HepG2 (cell line): ENCODE data around the gene IL2RA. TPM values are rescaled to one million over a fixed set of nuclear protein-coding genes. Genes with fewer than 3 reads are reported as not detected.

Source experiments
- ATAC-seq: fragments of 200-7000 bp; cut with Tn5 transposase; 3 replicates; pipeline ENCODE4 v1.9.1; 2020; ENCODE audit warnings: mild to moderate bottlenecking, moderate library complexity
- BruUV-seq: library from RNA; stranded (reverse); fragments of 400-500 nt; replicated peaks from 2 replicates; lab custom pipeline; 2021; lab: Mats Ljungman, UMichigan
- CTCF ChIA-PET: fragments of 300-600 bp; formaldehyde crosslinking; extraction: SDS; loops from one replicate; lab custom pipeline; 2021; ENCODE audit warnings: low total read pairs, inconsistent platforms, low intra/inter-chr PET ratio; lab: Yijun Ruan, JAX
- POLR2A ChIA-PET: fragments of 350-600 bp; sonication (Branson Sonifier 250); formaldehyde crosslinking; loops from one replicate; lab custom pipeline; 2020; ENCODE audit warnings: antibody characterized with exemption, inconsistent platforms; lab: Yijun Ruan, JAX
- DNase-seq: peaks from one replicate; pipeline ENCODE4 v3.0.0-alpha.2; 2015; ENCODE audit warnings: low spot score
- FAIRE-seq: peaks from 3 replicates; lab custom pipeline; 2011; peaks lifted over from hg19 to GRCh38; lab: Jason Lieb, UNC
- H2AFZ ChIP-seq: one replicate; pipeline ENCODE4 v1.6.1; 2011; ENCODE audit warnings: low read length, inconsistent platforms
- H3K27ac ChIP-seq: fragments of 300-600 bp; 3 replicates; pipeline ENCODE4 v1.8.0; 2011; ENCODE audit warnings: mixed run types, mild to moderate bottlenecking, mixed read lengths, low read length, inconsistent platforms; ENCODE audit not compliant: insufficient read depth; ENCODE audit errors: extremely low read length
- H3K27me3 ChIP-seq, 2 experiments: fragments of 200-600 bp in 1 of 2; 2 replicates in 1 of 2; 3 replicates in 1 of 2; pipeline versions ENCODE4 v1.6.0 to v1.8.0; 2011; ENCODE audit warnings: low read length in 2 of 2, mild to moderate bottlenecking in 2 of 2, moderate library complexity in 2 of 2, inconsistent platforms in 1 of 2; ENCODE audit not compliant: insufficient read depth in 2 of 2, control insufficient read depth in 1 of 2
- H3K36me3 ChIP-seq, 2 experiments: fragments of 200-600 bp in 1 of 2; replicated peaks in 1 of 2; 2 replicates in 1 of 2; 3 replicates in 1 of 2; pipeline versions ENCODE4 v1.5.1 to v1.8.0; 2011; ENCODE audit warnings: low read length in 2 of 2, inconsistent platforms in 1 of 2; ENCODE audit not compliant: insufficient read depth in 2 of 2, control insufficient read depth in 1 of 2
- H3K4me1 ChIP-seq: 2 replicates; pipeline ENCODE4 v1.5.1; 2012; ENCODE audit warnings: low read length, inconsistent platforms; ENCODE audit not compliant: insufficient read depth
- H3K4me2 ChIP-seq: 2 replicates; pipeline ENCODE4 v1.6.0; 2011; ENCODE audit warnings: low read depth, low read length, inconsistent platforms
- H3K4me3 ChIP-seq, 3 experiments: fragments of 200-600 bp in 1 of 3; sonication (generic), shearing (Covaris generic) in 1 of 3; replicated peaks in 1 of 3; 2 replicates each; pipeline ENCODE4 v1.5.1; 2011 to 2016; ENCODE audit warnings: low read length in 3 of 3, inconsistent platforms in 2 of 3, low read depth in 2 of 3, mild to moderate bottlenecking in 2 of 3, control low read depth in 1 of 3, mixed read lengths in 1 of 3; ENCODE audit not compliant: insufficient read depth in 1 of 3
- H3K79me2 ChIP-seq: one replicate; pipeline ENCODE4 v1.6.1; 2011; ENCODE audit warnings: low read length, inconsistent platforms; ENCODE audit not compliant: insufficient read depth
- H3K9ac ChIP-seq: 2 replicates; pipeline ENCODE4 v1.6.0; 2011; ENCODE audit warnings: mild to moderate bottlenecking, low read depth, low read length, inconsistent platforms; ENCODE audit not compliant: insufficient read depth
- H3K9me3 ChIP-seq: 2 replicates; pipeline ENCODE4 v1.5.1; 2012; ENCODE audit warnings: mild to moderate bottlenecking, low read length
- H4K20me1 ChIP-seq: 2 replicates; pipeline ENCODE4 v1.6.0; 2011; ENCODE audit warnings: inconsistent platforms, mild to moderate bottlenecking, low read length, moderate library complexity; ENCODE audit not compliant: insufficient read depth
- BRCA1 ChIP-seq: sonication (generic); formaldehyde crosslinking; IDR thresholded peaks from 2 replicates; pipeline ENCODE4 v1.4.0; 2020; ENCODE audit warnings: missing genetic modification reagents
- CBFB ChIP-seq: sonication (generic); formaldehyde crosslinking; IDR thresholded peaks from 2 replicates; pipeline ENCODE4 v1.4.0; 2020; ENCODE audit warnings: missing genetic modification reagents
- CENPT ChIP-seq: sonication (generic); formaldehyde crosslinking; IDR thresholded peaks from 2 replicates; pipeline ENCODE4 v1.8.0; 2022; ENCODE audit warnings: low read depth, mild to moderate bottlenecking, moderate library complexity, missing genetic modification reagents
- GPBP1L1 ChIP-seq: sonication (generic); formaldehyde crosslinking; IDR thresholded peaks from 2 replicates; pipeline ENCODE4 v1.5.0; 2020; ENCODE audit warnings: mild to moderate bottlenecking, missing genetic modification reagents
- GTF3A ChIP-seq: sonication (generic); formaldehyde crosslinking; conservative IDR thresholded peaks from 2 replicates; pipeline ENCODE4 v1.4.0; 2020; ENCODE audit warnings: mild to moderate bottlenecking, missing genetic modification reagents
- HNF4A ChIP-seq: sonication (generic); formaldehyde crosslinking; IDR thresholded peaks from 2 replicates; pipeline ENCODE4 v1.4.0; 2020; ENCODE audit warnings: missing genetic modification reagents
- RAD51 ChIP-seq: fragments of 450-650 bp; IDR thresholded peaks from 2 replicates; pipeline ENCODE4 v1.6.1; 2016; ENCODE audit warnings: borderline replicate concordance
- REST ChIP-seq, 2 experiments: IDR thresholded peaks; 2 replicates each; pipeline ENCODE4 v1.6.1; 2011 to 2012; ENCODE audit warnings: low read length in 2 of 2, borderline replicate concordance in 1 of 2, low read depth in 1 of 2, mild to moderate bottlenecking in 1 of 2, moderate library complexity in 1 of 2
- RORA ChIP-seq: sonication (generic); formaldehyde crosslinking; IDR thresholded peaks from 2 replicates; pipeline ENCODE4 v1.5.0; 2020; ENCODE audit warnings: mild to moderate bottlenecking, missing genetic modification reagents, moderate library complexity
- ZKSCAN1 ChIP-seq: fragments of 150-350 bp; IDR thresholded peaks from 2 replicates; pipeline ENCODE4 v1.6.1; 2014; ENCODE audit warnings: low read length
- ZNF282 ChIP-seq: fragments of 450-650 bp; IDR thresholded peaks from 2 replicates; pipeline ENCODE4 v1.6.1; 2018; ENCODE audit not compliant: partially characterized antibody
- ZNF30 ChIP-seq: sonication (generic); formaldehyde crosslinking; IDR thresholded peaks from 2 replicates; pipeline ENCODE4 v1.5.0; 2020; ENCODE audit warnings: mild to moderate bottlenecking, missing genetic modification reagents
- ZNF850 ChIP-seq: sonication (generic); formaldehyde crosslinking; conservative IDR thresholded peaks from 2 replicates; pipeline ENCODE4 v1.9.0; 2021; ENCODE audit warnings: mild to moderate bottlenecking, missing genetic modification reagents
- WGBS: methylation state at CpG from one replicate; pipeline ENCODE4 v1.1.6; 2017; ENCODE audit warnings: low lambda C conversion rate; 5-methylcytosine and 5-hydroxymethylcytosine counted together
- in situ Hi-C: cut with HindIII; loops from 2 replicates; pipeline ENCODE4 v1.10.0; 2017; ENCODE audit warnings: low pct_unique_long_range_greater_than_20kb; ENCODE audit not compliant: extremely low pct_ligation_motif_present
- intact Hi-C: fragments of 100-400 bp; cut with micrococcal nuclease; formaldehyde crosslinking; loops from one replicate; pipeline ENCODE4 v1.10.0; 2022; ENCODE audit not compliant: unreplicated experiment
- polyA plus RNA-seq, 8 experiments: library from polyadenylated mRNA; depleted of rRNA in 3 of 8; stranded (reverse) in 7 of 8; unstranded in 1 of 8; fragments of >200 nt; fragmentation: Illumina TruSeq in 4 of 8; extraction: Trizol in 4 of 8; gene quantifications; 2 replicates each; pipeline versions ENCODE4 v1.2.1 to v1.2.3, GENCODE V29; 2011 to 2016; ENCODE audit warnings: low read depth in 4 of 8, missing spikeins in 1 of 8, mixed read lengths in 1 of 8; ENCODE audit not compliant: insufficient read depth in 1 of 8
- total RNA-seq, 5 experiments: library from RNA; depleted of rRNA; stranded (reverse); fragments of >200 nt; fragmentation: Illumina TruSeq; extraction: Trizol; gene quantifications; 2 replicates each; pipeline ENCODE4 v1.2.3, GENCODE V29; 2016; ENCODE audit warnings: low read depth in 1 of 5

The IL2RA gene
- total and polyA plus RNA-seq, 2 of the 13 experiments (the other 11 are each of a cell fraction or from before 2014, with no cell fraction given): not detected

DNA sequence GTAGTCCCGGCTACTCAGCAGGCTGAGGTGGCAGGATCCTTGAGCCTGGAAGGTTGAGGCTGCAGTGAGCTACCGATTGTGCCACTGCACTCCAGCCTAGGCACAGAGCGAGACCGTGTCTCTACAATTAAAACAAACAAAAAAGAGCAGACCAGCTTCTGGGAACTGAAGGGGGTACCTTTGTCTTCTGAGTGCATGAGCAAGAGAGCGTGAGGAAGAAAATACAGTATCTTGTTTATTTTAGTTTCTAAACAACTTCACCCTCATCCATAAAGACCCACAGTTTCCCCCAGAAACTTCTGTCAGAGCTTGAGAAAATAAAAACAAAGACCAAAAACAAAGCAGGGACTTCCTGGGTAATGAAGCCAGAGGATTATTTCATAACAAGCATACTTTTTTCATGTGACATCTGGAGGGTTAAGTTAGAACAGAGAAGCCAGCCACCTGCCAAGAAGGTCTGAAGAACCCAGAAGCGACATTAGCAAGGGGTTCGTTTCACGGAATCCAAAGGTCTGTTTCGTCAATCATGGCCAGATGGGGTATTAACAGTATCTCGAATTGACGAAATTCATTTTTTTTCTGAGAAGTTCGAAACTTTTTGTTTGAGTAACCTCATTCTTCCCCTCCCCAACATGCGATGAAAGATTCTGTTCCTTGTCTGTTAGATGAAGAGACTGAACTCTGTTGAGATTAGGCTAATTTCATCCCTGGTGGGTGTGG is 10.2 kb upstream of the IL2RA start (continued):
- TF ChIP-seq GPBP1L1 (CRISPR knock-in tag): no peak
- TF ChIP-seq ZKSCAN1: no peak
- TF ChIP-seq ZNF30 (CRISPR knock-in tag): no peak
- TF ChIP-seq ZNF850 (CRISPR knock-in tag): no peak
- TF ChIP-seq ZNF282: no peak

- FAIRE-seq: no peak
- intact Hi-C loops (no loop called here), in situ Hi-C loops (no loop called here)
- H2AFZ ChIP-seq: no peak overlapping the region
- H3K36me3 ChIP-seq: no peaks in the 10 kb centered on the region
- no peaks in the 10 kb centered on the region for H3K9me3 ChIP-seq
- no peak for DNase-seq
- no peak overlapping the region for H3K9ac ChIP-seq
- ChIA-PET CTCF (no interaction called here), POLR2A (no interaction called here)
- no peak overlapping the region for H3K27ac ChIP-seq
- H3K4me1 ChIP-seq: no peaks in the 10 kb centered on the region
- H4K20me1 ChIP-seq: no peaks in the 10 kb centered on the region
- ATAC-seq: no peak
- WGBS: 17% methylated on average over 10 of the region's 10 CpGs
- no TSS peak for BruUV-seq
- no peak overlapping the region for H3K4me3 ChIP-seq
- peaks cover 10 to 55% of the 10 kb centered on the region in 2 experiments; a peak in 4 of 5 replicates for H3K27me3 ChIP-seq
- H3K79me2 ChIP-seq: no peaks in the 10 kb centered on the region
- no peak overlapping the region for H3K4me2 ChIP-seq
- TF ChIP-seq REST (IDR thresholded peaks at IDR 0.05; ENCODE audit: borderline replicate concordance in 1 of 2, low read depth in 1 of 2, low read length in 2 of 2) (no peak), GTF3A (no peak), RORA (CRISPR knock-in tag) (no peak), BRCA1 (no peak), CBFB (CRISPR knock-in tag) (no peak), HNF4A (CRISPR knock-in tag) (no peak), CENPT (no peak), RAD51 (no peak)
These were observed 9.3 kb upstream of the IL2RA start for GRCh38 chr10:6071181-6072175.
